Panc1 (cell line): ENCODE results near the gene ZBTB34.

ENCODE experiments used
- POLR2AphosphoS5 ChIP-seq: IDR thresholded peaks from 2 replicates; pipeline ENCODE4 v1.6.1; 2012; ENCODE audit warnings: mild to moderate bottlenecking, low read depth, low read length, moderate library complexity
- SIN3A ChIP-seq: IDR thresholded peaks from 2 replicates; pipeline ENCODE4 v1.6.1; 2012; ENCODE audit warnings: low read depth, mild to moderate bottlenecking, low read length, moderate library complexity, borderline replicate concordance; ENCODE audit not compliant: insufficient read depth
- TF ChIP-seq, protein P1 (sequence below): fragments of 450-650 bp; IDR thresholded peaks from 2 replicates; pipeline ENCODE4 v1.5.1; 2017; ENCODE audit warnings: mild to moderate bottlenecking

DNA sequence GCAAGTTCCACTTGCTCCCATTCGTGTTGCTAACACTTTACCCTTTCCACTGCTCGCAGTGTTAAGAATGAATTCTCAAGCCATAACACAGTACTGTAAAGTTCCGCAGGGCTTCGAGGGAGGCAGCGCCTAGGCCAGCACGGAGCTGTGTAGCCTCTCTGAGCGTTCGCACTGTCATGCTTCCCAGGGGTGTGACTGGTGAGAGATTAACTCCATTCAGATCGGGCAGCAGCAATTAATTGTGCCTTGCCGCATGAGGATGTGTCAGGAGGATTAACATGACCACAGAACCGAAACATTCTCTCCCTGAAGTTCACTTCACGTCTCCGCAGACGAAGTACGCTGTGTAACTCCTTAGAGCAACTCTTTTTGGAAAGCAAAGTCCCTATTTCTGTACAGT, 23.2 kb downstream of the ZBTB34 start:
- TF ChIP-seq, protein P1, sequence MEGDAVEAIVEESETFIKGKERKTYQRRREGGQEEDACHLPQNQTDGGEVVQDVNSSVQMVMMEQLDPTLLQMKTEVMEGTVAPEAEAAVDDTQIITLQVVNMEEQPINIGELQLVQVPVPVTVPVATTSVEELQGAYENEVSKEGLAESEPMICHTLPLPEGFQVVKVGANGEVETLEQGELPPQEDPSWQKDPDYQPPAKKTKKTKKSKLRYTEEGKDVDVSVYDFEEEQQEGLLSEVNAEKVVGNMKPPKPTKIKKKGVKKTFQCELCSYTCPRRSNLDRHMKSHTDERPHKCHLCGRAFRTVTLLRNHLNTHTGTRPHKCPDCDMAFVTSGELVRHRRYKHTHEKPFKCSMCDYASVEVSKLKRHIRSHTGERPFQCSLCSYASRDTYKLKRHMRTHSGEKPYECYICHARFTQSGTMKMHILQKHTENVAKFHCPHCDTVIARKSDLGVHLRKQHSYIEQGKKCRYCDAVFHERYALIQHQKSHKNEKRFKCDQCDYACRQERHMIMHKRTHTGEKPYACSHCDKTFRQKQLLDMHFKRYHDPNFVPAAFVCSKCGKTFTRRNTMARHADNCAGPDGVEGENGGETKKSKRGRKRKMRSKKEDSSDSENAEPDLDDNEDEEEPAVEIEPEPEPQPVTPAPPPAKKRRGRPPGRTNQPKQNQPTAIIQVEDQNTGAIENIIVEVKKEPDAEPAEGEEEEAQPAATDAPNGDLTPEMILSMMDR: no peak
- TF ChIP-seq SIN3A (no peak), POLR2AphosphoS5 (no peak)
